ENCODE results near the gene DAGLB.

Gene DAGLB

DNA sequence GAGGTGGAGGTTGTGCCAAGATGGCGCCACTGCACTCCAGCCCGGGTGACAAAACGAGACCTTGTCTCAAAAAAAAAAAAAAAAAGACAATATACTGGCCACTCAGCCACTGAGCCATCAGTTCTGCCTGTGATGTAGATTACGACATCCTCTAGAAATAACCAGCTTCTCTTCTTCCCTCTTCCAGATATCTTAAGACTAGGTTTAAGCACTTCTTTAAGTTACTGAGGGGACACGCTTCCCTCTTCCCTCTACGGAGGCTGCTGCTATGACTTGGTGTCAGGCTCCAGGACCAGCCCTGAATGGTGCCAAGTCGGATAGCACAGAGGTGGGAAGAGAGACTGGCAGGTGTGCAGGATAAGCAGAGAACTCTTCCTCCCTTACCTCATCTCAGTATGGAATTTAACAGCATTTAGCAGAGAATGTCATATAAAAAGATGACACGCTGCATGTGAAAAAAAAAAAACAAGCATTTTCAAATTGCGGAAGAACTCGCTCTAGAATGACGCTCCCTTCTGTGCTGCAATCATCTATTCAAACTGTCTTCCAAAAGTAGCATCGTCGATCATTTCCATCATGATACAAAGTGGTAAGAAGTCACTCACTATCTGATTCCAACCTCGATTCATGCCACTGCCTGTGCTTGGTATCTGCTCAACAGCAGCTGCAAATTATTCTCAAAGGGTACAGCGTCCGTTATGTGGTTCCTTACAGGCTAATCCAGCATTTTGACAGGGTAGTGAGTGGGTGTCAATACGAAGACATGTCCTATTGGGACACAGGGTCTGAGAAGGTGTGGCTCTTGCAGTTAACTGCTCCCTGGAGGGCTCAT is 13.8 kb downstream of the DAGLB start:
- peak in 2 of 10 donors; percentile 58 to 67 for DNase-seq
- intact Hi-C loops (cut with DNase I): no loop called here

DNA sequence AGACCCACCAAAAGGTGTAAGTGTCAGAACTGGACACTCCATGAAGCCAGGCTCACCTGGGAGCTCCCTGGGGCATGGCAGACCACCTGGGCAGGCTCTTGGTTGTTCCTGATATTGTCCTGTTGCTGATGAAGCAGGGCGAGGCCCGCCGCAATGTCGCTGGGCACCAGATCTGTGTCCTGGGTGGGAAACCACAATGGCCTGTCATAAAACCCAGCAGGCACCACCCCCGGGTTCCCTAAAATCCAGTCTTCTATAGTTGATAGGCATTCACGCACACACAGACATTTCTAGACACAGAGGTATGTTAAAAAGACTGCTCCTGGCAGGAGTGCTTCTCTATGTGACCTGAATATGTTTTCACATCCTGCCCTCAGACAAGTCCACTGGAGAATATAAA is 15.0 kb downstream of the DAGLB start:
- peak in 2 of 10 donors; percentile 24 to 37 for DNase-seq
- intact Hi-C loops (cut with DNase I): no loop called here

- peak in 2 of 10 donors; percentile 23 to 33 for DNase-seq
- intact Hi-C loops (cut with DNase I): no loop called here
These were observed 16.8 kb downstream of the DAGLB start for GRCh38 chr7:6430974-6431373.

GRCh38 chr7:6430271-6430940 is 17.3 kb downstream of the DAGLB start:
- DNase-seq: peak in 3 of 10 donors; percentile 32 to 89 (median 63)

DNA sequence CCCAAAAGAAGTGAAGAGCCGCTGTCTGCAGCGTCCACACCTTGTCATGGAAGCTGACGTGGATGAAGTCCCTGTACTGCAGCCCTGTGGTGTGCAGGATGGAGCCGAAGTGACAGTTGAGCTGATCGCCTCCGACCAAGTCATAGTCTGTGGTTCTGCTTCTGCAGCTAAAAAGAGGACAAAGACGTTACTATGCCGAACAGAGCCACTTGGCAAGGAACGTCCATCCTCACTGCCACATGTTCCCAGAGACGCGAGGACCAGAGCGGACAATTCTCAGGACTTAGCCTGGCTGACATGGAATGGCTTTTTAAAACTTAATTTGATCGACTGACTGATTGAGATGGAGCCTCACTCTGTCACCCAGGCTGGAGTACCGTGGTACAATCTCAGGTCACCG is 21.8 kb downstream of the DAGLB start:
- intact Hi-C loops (cut with DNase I): no loop called here
- peak in 2 of 10 donors; percentile 30 to 42 for DNase-seq

More at GRCh38 chr7:6430271-6430940, 17.3 kb downstream of the DAGLB start:
- intact Hi-C loops (cut with DNase I): no loop called here

DNA sequence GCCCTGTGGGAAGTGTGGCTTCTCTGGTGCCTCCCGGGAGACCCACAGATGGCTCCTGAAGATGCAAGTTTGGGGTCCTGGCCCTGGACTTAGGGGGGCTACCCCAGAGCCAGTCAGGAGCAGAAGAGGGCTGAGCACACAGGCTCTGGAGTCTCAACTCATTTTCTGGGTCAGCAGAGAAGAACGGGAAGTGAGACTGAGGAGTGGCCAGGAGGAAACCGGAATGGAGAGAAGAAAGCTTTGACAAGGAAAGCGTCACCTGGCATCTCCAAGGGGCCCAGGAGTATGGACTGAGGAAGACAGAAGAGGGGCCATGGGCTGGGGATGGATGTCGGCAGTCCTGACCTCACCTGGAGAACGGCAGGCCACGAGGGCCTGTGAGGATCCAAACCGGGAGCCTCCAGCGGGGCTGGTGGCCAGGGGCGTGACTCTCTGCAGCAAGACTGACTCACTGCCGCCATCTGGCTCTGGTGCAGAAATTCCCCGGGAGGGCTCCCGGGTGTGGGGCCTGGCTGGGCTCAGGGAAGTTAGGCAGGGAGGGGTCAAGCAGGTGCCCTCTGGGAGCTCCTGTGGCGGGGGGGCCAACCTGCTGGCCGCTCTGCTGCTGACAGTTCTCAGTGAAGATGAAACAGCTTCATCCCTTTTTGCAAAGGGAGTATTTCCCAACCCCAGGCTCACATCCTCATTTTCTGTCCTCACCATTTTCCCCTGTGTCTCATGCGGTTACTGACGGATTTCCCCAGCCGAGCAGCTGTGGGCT is 23.6 kb downstream of the DAGLB start:
- DNase-seq: peak in 3 of 10 donors; percentile 22 to 88 (median 37)
- intact Hi-C loops (cut with DNase I): no loop called here

DNA sequence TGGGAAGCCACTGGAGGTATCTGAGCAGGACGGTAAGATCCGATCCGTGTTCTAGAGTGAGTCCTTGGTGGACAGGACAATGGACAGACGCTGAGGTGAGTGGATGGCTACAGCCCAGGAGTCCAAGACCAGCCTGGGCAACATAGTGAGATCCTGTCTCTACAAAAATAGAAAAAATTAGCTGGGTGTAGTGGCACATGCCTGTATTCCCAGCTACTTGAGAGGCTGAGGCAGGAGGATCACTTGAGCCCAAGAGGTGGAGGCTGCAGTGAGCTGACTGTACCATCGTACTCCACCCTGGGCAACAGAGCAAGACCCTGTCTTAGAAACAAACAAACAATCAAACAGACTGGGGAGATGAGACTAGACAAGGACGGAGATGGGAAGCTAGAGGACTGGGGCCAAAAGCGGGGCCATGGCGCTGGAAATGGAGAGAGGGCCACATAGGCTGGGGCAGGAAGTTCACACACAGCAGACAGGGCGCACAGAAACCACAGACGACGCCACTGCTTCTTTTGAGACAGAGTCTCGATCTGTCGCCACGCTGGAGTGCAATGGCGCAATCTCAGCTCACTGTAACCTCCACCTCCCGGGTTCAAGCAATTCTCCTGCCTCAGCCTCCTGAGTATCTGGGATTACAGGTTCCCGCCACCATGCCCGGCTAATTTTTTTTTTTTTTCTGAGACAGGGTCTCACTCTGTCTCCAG is 24.7 kb downstream of the DAGLB start:
- intact Hi-C loops (cut with DNase I): no loop called here
- DNase-seq: no peak

- peak in 1 of 10 donors; percentile 56 for DNase-seq
These were observed 25.7 kb downstream of the DAGLB start for GRCh38 chr7:6422095-6422494.

GRCh38 chr7:6420680-6421079 is 27.1 kb downstream of the DAGLB start:
- intact Hi-C loops (cut with DNase I): no loop called here
- DNase-seq: peak in 1 of 10 donors; percentile 71

More at GRCh38 chr7:6422095-6422494, 25.7 kb downstream of the DAGLB start:
- intact Hi-C loops (cut with DNase I): no loop called here

DNA sequence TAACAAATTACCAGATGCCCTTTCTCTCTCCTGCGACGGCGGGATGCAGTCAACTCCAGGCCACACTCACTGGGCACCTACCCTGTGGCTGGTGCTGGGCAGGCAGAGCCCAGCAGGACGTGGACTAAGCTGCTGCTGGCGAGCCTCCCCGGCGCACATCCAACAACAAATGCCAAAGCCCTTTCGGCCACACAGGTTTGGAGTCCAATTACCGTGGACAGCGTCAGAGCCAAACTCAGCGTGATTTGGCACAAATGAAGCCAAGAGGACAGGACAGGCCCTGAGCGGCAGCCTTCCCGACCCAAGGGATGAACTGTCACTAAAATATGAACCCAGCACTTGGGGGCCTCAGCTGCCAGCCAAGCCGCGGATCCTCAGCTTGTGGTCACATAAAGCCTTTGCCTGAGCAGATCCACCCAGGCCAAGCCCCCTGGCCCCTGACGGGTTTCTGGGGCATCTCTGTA is 28.4 kb downstream of the DAGLB start:
- peak in 7 of 10 donors; percentile 35 to 89 (median 49) for DNase-seq
- intact Hi-C loops (cut with DNase I): no loop called here

DNA sequence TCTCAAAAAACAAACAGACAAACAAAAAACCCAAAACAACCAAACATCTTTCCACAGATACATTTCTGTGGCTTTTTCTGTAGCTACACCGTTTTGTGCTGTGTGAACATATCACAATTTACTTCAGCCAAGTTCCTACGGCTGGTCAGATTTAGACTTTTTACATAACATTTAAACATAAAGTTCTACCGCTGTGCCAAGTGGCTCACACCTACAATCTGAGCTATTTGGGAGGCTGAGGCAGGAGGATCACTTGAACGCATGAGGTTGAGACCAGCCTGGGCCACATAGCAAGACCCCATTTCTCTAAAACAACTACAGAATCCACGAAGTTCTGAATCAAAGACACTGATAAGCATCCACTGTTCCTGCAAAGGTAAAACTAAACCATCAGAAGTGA is 30.3 kb downstream of the DAGLB start:
- no peak for DNase-seq
- intact Hi-C loops (cut with DNase I): no loop called here

- intact Hi-C loops (cut with DNase I): no loop called here
- DNase-seq: peak in 1 of 10 donors; percentile 60
These were observed 31.1 kb downstream of the DAGLB start for GRCh38 chr7:6416516-6417145.

- DNase-seq: peak in 1 of 10 donors; percentile 54
- intact Hi-C loops (cut with DNase I): no loop called here
These were observed 34.1 kb downstream of the DAGLB start for GRCh38 chr7:6413637-6414036.

GRCh38 chr7:6409944-6410693 is 37.6 kb downstream of the DAGLB start:
- intact Hi-C loops (cut with DNase I): no loop called here
- peak in 1 of 10 donors; percentile 73 for DNase-seq

DNA sequence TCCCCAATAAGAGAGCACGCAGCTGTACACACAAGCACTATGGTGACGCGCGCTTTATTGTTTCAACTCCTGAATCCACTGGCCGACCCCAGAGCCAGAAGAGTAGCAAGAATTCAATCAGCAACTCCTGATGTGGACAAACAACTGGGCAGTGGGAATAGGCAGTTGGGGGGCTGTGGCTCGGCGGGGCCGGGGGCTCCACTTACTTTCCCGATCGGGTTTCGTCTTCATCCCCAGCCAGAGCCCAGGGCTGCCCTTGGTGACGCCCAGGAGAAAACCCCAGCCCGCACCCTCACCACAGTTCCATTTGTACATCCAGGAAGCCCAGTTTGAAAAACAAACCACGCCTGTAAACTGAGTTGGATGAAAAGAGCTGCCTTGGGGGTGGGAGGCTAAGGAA is 38.7 kb downstream of the DAGLB start:
- DNase-seq: peak in 1 of 10 donors; percentile 67
- intact Hi-C loops (cut with DNase I): no loop called here

GRCh38 chr7:6407434-6407833 is 40.3 kb downstream of the DAGLB start:
- intact Hi-C loops (cut with DNase I): no loop called here
- peak in 1 of 10 donors; percentile 16 for DNase-seq

DNA sequence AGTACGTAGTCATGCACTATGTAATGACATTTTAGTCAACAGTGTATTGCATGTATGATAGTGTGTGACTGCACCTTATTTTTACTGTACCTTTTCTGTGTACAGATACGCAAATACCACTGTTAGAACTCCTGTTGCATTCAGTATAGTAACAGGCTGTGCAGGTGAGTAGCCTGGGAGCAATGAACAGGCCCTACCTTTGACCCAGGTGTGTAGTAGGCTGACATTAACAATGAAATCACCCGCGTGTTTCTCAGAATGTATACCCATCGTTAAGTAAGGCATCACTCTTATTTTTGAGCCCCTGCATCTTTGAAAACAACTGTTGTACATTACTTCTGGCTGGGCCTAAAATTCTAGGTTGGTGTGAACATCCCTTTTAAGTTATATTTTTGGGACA is 41.6 kb downstream of the DAGLB start:
- no peak for DNase-seq
- intact Hi-C loops (cut with DNase I): no loop called here

- intact Hi-C loops (cut with DNase I): no loop called here
- DNase-seq: peak in 1 of 10 donors; percentile 24
These were observed 43.8 kb downstream of the DAGLB start for GRCh38 chr7:6403907-6404306.

DNA sequence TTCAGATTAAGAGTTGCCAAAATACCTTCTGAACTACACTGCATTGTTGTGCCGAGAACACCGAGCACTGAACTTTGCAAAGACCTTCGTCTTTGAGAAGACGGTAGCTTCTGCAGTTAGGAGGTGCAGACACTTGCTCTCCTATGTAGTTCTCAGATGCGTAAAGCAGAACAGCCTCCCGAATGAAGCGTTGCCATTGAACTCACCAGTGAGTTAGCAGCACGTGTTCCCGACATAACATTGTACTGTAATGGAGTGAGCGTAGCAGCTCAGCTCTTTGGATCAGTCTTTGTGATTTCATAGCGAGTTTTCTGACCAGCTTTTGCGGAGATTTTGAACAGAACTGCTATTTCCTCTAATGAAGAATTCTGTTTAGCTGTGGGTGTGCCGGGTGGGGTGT is 45.0 kb downstream of the DAGLB start:
- intact Hi-C loops (cut with DNase I): no loop called here
- peak in 1 of 10 donors; percentile 12 for DNase-seq
